H1 (cell line): Measurements from ENCODE around the gene BTNL2. TPM values are rescaled to one million over a fixed set of nuclear protein-coding genes. Genes with fewer than 3 reads are reported as not detected.

Experiments used
- CBX8 ChIP-seq: fragments of 300-800, 300-1000 bp; sonication (generic); IDR thresholded peaks from 2 replicates; pipeline ENCODE4 v1.7.1; 2016; ENCODE audit warnings: low read depth, low read length, borderline replicate concordance
- FOSL1 ChIP-seq: IDR thresholded peaks from 2 replicates; pipeline ENCODE4 v1.6.1; 2011; ENCODE audit warnings: mild to moderate bottlenecking, low read depth, low read length, moderate library complexity; ENCODE audit not compliant: insufficient read depth
- KDM1A ChIP-seq: fragments of 200-600, 300-600 bp; sonication (generic); IDR thresholded peaks from 2 replicates; pipeline ENCODE4 v1.7.1; 2016; ENCODE audit warnings: mild to moderate bottlenecking, low read length, borderline replicate concordance
- POLR2AphosphoS5 ChIP-seq: IDR thresholded peaks from 2 replicates; pipeline ENCODE4 v1.6.1; 2011; ENCODE audit warnings: low read depth, low read length
- RBBP5 ChIP-seq: IDR thresholded peaks from 2 replicates; pipeline ENCODE4 v1.7.1; 2012; ENCODE audit warnings: low read depth, mild to moderate bottlenecking, inconsistent platforms, low read length, moderate library complexity, borderline replicate concordance
- RFX5 ChIP-seq: IDR thresholded peaks from 2 replicates; pipeline ENCODE4 v1.6.1; 2011; ENCODE audit warnings: low read depth, low read length, improper control_type of control experiment, borderline replicate concordance
- polyA plus RNA-seq, 7 experiments: library from polyadenylated mRNA; depleted of rRNA in 3 of 7; stranded (reverse) in 5 of 7; unstranded in 2 of 7; fragments of >200 nt in 5 of 7; fragments of 200-250 nt in 2 of 7; gene quantifications; 1 replicate in 5 of 7; 2 replicates in 1 of 7; 4 replicates in 1 of 7; pipeline versions ENCODE4 v1.2.1 to v1.2.3, GENCODE V29; 2011 to 2013; ENCODE audit warnings: missing spikeins in 2 of 7, mixed read lengths in 2 of 7
- total RNA-seq: library from RNA; stranded (reverse); fragmentation: NEBNext Ultra II Directional; extraction: Animal tissue kit (Norgen Biotek cat#: 25700); gene quantifications from 2 replicates; pipeline ENCODE4 v1.2.1, GENCODE V29; 2021
- TF ChIP-seq, protein P1 (sequence below): IDR thresholded peaks from 2 replicates; pipeline ENCODE4 v1.6.1; 2011; ENCODE audit warnings: low read length, improper control_type of control experiment

BTNL2 gene
- total and polyA plus RNA-seq, 2 of the 8 experiments (the other 6 are each of a cell fraction or from before 2014, with no cell fraction given) = not detected

GRCh38 chr6:32426338-32426737 is 19.4 kb upstream of the BTNL2 start (continued):
- TF ChIP-seq CBX8 = no peak
- TF ChIP-seq POLR2AphosphoS5 = no peak
- no peak for TF ChIP-seq KDM1A
- TF ChIP-seq, protein P1, sequence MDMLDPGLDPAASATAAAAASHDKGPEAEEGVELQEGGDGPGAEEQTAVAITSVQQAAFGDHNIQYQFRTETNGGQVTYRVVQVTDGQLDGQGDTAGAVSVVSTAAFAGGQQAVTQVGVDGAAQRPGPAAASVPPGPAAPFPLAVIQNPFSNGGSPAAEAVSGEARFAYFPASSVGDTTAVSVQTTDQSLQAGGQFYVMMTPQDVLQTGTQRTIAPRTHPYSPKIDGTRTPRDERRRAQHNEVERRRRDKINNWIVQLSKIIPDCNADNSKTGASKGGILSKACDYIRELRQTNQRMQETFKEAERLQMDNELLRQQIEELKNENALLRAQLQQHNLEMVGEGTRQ = no peak
- TF ChIP-seq RBBP5 = no peak
- no peak for TF ChIP-seq FOSL1
- no peak for TF ChIP-seq RFX5
